Mucosa of rectum (tissue), 2 donors: ENCODE data around the gene ZNF581.

Experiments
- H3K27ac ChIP-seq, 2 donors: one replicate each; pipeline ENCODE4 v1.7.0; 2013; ENCODE audit warnings: inconsistent platforms in 2 of 2, low read depth in 2 of 2, low read length in 2 of 2
- H3K27me3 ChIP-seq, 2 donors: one replicate each; pipeline ENCODE4 v1.7.0; 2013; ENCODE audit warnings: low read length in 2 of 2; ENCODE audit not compliant: control insufficient read depth in 2 of 2, insufficient read depth in 2 of 2
- H3K36me3 ChIP-seq, 2 donors: one replicate each; pipeline ENCODE4 v1.7.0; 2013; ENCODE audit warnings: low read length in 2 of 2; ENCODE audit not compliant: control insufficient read depth in 2 of 2, insufficient read depth in 2 of 2
- H3K4me1 ChIP-seq, 2 donors: one replicate each; pipeline ENCODE4 v1.7.0; 2013; ENCODE audit warnings: low read length in 2 of 2, mild to moderate bottlenecking in 1 of 2; ENCODE audit not compliant: control insufficient read depth in 2 of 2, insufficient read depth in 2 of 2
- H3K4me3 ChIP-seq, 2 donors: one replicate each; pipeline ENCODE4 v1.7.0; 2013; ENCODE audit warnings: low read length in 2 of 2
- H3K9ac ChIP-seq, 2 donors: one replicate each; pipeline ENCODE4 v1.7.0; 2013; ENCODE audit warnings: low read length in 2 of 2, low read depth in 1 of 2, mild to moderate bottlenecking in 1 of 2
- H3K9me3 ChIP-seq, 2 donors: one replicate each; pipeline ENCODE4 v1.7.0; 2013; ENCODE audit warnings: low read length in 2 of 2; ENCODE audit not compliant: control insufficient read depth in 2 of 2
- donor health status: healthy.
- donor health status: Normal muscosa, but diverticular disease.

ZNF581 gene, protein sequence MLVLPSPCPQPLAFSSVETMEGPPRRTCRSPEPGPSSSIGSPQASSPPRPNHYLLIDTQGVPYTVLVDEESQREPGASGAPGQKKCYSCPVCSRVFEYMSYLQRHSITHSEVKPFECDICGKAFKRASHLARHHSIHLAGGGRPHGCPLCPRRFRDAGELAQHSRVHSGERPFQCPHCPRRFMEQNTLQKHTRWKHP

DNA sequence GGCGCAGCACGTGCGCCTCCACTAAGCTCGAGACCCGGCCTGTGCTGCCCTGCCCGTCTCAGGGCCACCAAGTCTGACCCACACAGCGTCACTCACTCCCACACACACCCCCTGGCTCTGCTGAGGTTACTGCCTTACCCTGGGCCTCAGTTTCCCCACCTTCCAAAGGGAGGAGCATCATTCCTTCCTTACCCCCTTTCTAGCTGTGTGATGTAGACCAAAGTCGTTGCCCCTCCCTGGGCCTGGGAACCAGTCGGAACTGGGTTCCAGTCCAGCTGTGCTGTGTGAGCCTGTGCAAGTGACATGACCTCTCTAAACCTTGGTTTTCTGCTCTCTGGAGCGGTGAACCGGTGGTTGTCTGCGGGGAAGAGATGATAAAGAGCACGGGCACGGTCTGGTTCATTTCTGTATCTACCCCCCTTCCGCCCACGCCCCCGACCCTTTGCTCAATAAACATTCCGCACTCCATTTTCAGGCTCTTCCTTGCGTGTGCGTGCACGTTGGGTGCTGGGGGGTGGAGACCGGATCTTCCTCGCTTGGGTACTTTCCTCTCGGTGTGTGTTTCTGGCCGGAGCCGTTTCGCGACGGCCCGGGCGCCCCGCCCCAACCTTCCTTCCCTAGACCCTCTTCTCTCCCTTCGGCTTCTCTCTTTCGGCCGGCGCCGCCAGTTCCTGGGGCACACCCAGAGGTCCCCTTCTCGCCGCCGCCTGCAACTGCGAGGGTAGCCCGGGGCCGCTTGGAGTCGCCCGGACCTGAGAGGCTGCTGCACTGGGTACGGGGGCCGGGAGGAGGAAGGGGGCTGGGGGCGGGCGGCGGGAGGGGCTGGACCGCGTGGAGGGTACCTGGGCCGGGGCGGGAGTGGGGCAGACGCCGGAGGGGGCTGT lies at the start of gene ZNF581:
ZNF581 (plus strand) TSS at position 647 of the 884 bp plus-strand sequence. CDS start 923 bp downstream, outside the sequence.
- Histone ChIP-seq H3K4me3 (peak within 1 kb of the TSS; percentile 75 to 86), H3K9ac (peak within 1 kb of the TSS; percentile 72), H3K27me3 (no peaks in the 10 kb centered on the region), H3K27ac (peak within 1 kb of the TSS; percentile 54 to 81), H3K4me1 (peaks cover 38 to 42% of the 10 kb centered on the region in 2 donors), H3K36me3 (peaks cover 3 to 12% of the 10 kb centered on the region in 2 donors), H3K9me3 (no peaks in the 10 kb centered on the region)

DNA sequence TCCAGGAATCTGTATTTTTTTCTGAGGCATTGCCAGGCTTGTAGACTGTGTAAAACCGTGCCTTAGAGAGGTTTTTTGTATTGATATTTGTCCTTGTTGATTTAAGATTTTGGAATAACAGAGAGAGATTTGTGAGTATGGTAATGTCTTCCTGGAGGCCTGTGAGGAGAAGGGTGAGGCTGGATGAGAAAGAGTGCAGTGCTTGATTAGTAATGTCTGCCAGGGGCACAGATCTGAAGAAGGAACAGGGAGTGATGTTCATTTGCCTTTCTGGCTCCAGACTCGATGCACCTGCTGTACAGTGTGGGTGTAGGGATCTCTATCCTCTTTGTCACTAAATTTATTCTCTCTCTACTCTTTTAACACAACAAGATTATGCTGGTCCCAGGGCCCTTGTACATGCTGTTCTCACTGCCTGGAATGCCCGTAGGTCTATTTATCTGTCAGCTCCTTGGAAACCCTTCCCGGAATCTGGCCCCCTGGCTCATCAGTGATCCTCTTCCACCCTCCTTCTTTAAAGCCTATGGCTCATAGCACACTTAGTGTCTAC lies 48.4 kb upstream of the ZNF581 start:
- Histone ChIP-seq H3K9me3 (no peaks in the 10 kb centered on the region), H3K36me3 (peaks cover 11 to 16% of the 10 kb centered on the region in 2 donors), H3K9ac (no peak overlapping the region), H3K27me3 (no peaks in the 10 kb centered on the region), H3K4me1 (peaks cover 0 to 3% of the 10 kb centered on the region in 2 donors), H3K27ac (no peak overlapping the region), H3K4me3 (no peak overlapping the region)

DNA sequence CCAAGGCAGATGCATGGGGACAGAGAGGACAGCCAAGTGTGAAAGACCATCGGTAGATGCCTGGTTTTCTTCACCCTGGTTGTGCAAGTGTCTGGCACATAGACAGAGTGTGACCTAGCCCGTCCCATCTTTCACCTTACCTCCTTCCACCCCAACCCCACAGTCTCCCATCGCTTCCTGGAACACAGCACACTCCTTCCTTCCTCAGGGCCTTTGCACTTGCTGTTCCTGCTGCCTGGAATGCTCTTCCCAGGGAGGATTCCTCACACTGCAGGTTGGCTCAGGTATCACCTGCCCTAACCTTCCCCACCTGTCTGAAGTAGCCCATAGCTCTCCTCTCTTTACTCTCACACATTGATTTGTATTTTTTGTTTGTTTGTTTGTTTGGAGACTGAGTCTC lies 47.1 kb upstream of the ZNF581 start:
- no peak overlapping the region for H3K9ac ChIP-seq
- peaks cover 11 to 16% of the 10 kb centered on the region in 2 donors for H3K36me3 ChIP-seq
- H3K9me3 ChIP-seq: no peaks in the 10 kb centered on the region
- no peak overlapping the region for H3K4me3 ChIP-seq
- H3K27ac ChIP-seq: no peak overlapping the region
- H3K27me3 ChIP-seq: no peaks in the 10 kb centered on the region
- H3K4me1 ChIP-seq: peaks cover 7 to 11% of the 10 kb centered on the region in 2 donors

- no peak overlapping the region for H3K27ac ChIP-seq
- no peak overlapping the region for H3K4me3 ChIP-seq
- no peaks in the 10 kb centered on the region for H3K9me3 ChIP-seq
- H3K9ac ChIP-seq: no peak overlapping the region
- H3K4me1 ChIP-seq: peaks cover 7 to 11% of the 10 kb centered on the region in 2 donors
- H3K36me3 ChIP-seq: peaks cover 9 to 16% of the 10 kb centered on the region in 2 donors
- no peaks in the 10 kb centered on the region for H3K27me3 ChIP-seq
Observed at GRCh38 chr19:55597501-55597921, 45.9 kb upstream of the ZNF581 start.

DNA sequence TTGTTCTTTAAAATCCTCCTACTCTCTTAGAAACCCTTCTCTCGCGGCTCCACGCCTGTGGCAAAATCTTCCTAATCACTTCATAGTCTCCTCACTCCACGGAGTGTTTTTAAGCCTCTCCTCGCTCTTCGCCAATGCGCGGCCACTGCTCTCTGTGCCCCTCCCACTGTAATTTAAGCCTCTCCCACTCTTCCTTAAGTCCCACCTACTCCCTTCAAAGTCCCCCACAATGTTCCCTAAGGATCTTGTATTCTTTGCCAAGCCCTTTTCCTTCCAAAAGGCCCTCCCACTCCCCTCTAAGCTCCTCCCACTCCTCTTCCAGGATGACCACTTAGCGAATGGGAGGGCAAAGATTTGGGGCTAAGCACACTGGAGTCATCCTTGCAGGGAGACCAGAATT lies 45.4 kb upstream of the ZNF581 start:
- Histone ChIP-seq H3K9me3 (no peaks in the 10 kb centered on the region), H3K4me3 (no peak overlapping the region), H3K36me3 (peaks cover 9 to 16% of the 10 kb centered on the region in 2 donors), H3K9ac (no peak overlapping the region), H3K27me3 (no peaks in the 10 kb centered on the region), H3K27ac (no peak overlapping the region), H3K4me1 (peaks cover 7 to 11% of the 10 kb centered on the region in 2 donors)

GRCh38 chr19:55598719-55599467 lies 44.6 kb upstream of the ZNF581 start:
- peaks cover 11% of the 10 kb centered on the region in 2 donors for H3K4me1 ChIP-seq
- no peaks in the 10 kb centered on the region for H3K27me3 ChIP-seq
- peak overlapping the region; percentile 75 to 77 for H3K9ac ChIP-seq
- H3K9me3 ChIP-seq: no peaks in the 10 kb centered on the region
- peak overlapping the region; percentile 93 to 98 for H3K27ac ChIP-seq
- peaks cover 9 to 16% of the 10 kb centered on the region in 2 donors for H3K36me3 ChIP-seq
- H3K4me3 ChIP-seq: peak overlapping the region; percentile 93 to 97

DNA sequence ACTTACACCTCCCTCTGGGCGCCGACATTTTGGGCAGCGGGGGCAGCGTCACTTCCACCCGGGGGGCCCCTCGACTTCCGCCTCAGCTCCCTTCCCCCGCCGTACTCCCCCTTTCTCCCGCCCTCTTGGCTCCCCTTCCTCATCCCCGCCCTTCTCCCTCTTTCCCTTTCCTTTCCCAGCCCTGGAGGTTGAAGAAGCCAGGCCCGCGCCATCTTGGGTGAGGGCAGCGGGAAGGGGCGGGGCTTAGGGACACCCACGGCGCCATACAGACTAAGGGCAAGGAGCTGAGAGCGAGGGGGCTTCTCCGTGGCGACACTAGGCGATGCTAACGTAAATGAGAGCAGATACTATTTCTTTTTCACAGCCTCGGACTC lies 44.0 kb upstream of the ZNF581 start, which contains the start of gene FIZ1:
FIZ1 (minus strand) TSS at position 50 of the 374 bp plus-strand sequence. CDS start 1,652 bp downstream, outside the sequence.
- H3K4me1 ChIP-seq: peaks cover 11 to 12% of the 10 kb centered on the region in 2 donors
- H3K36me3 ChIP-seq: peaks cover 9 to 16% of the 10 kb centered on the region in 2 donors
- H3K9ac ChIP-seq: peak within 1 kb of the TSS; percentile 75 to 77
- H3K27me3 ChIP-seq: no peaks in the 10 kb centered on the region
- no peaks in the 10 kb centered on the region for H3K9me3 ChIP-seq
- H3K27ac ChIP-seq: peak within 1 kb of the TSS; percentile 93 to 98
- peak within 1 kb of the TSS; percentile 93 to 97 for H3K4me3 ChIP-seq

GRCh38 chr19:55599842-55600661 lies 43.4 kb upstream of the ZNF581 start, which contains the start of gene ZNF524:
ZNF524 (plus strand) TSS chr19:55600288; CDS start chr19:55602113, 1,825 bp downstream.
- Histone ChIP-seq H3K4me3 (peak within 1 kb of the TSS; percentile 93 to 97), H3K9ac (peak within 1 kb of the TSS; percentile 75 to 77), H3K27me3 (no peaks in the 10 kb centered on the region), H3K9me3 (no peaks in the 10 kb centered on the region), H3K27ac (peak within 1 kb of the TSS; percentile 93 to 98), H3K36me3 (peaks cover 6 to 13% of the 10 kb centered on the region in 2 donors), H3K4me1 (peaks cover 16 to 17% of the 10 kb centered on the region in 2 donors)

- Histone ChIP-seq H3K4me1 (peaks cover 16 to 17% of the 10 kb centered on the region in 2 donors), H3K9ac (peak overlapping the region; percentile 74 to 75)
Observed at GRCh38 chr19:55600662-55601028, 42.8 kb upstream of the ZNF581 start.

More at GRCh38 chr19:55600662-55601028, 42.8 kb upstream of the ZNF581 start:
- Histone ChIP-seq H3K27ac (peak overlapping the region; percentile 93 to 98), H3K9me3 (no peaks in the 10 kb centered on the region), H3K4me3 (peak overlapping the region; percentile 77 to 93), H3K36me3 (peaks cover 0 to 8% of the 10 kb centered on the region in 2 donors), H3K27me3 (no peaks in the 10 kb centered on the region)
